SJSA1 (cell line): ENCODE measurements around the gene DNAJC18. TPM values are rescaled to one million over a fixed set of nuclear protein-coding genes. Genes with fewer than 3 reads are reported as not detected.
"Not testable (repeated sequence)": the region's sequence is repeated elsewhere in the genome, so short reads cannot be mapped to it uniquely, and the experiment has no call there.

Experiments
- DNase-seq, 2 experiments: peaks; one replicate each; pipeline ENCODE4 v3.0.0-alpha.2; 2015 to 2020; ENCODE audit warnings: low spot score in 2 of 2, low read depth in 1 of 2
- H3K27ac ChIP-seq: fragments of 250-450 bp; sonication (Bioruptor Pico); 2 replicates; pipeline ENCODE4 v1.5.1; 2020; ENCODE audit warnings: mild to moderate bottlenecking, moderate library complexity
- H3K27me3 ChIP-seq: fragments of 250-450 bp; sonication (Bioruptor Pico); replicated peaks from 2 replicates; pipeline ENCODE4 v1.5.1; 2020; ENCODE audit warnings: mild to moderate bottlenecking, moderate library complexity
- H3K36me3 ChIP-seq: fragments of 250-450 bp; sonication (Bioruptor Pico); 2 replicates; pipeline ENCODE4 v1.5.1; 2020; ENCODE audit warnings: mild to moderate bottlenecking
- H3K4me1 ChIP-seq: fragments of 250-450 bp; sonication (Bioruptor Pico); replicated peaks from 2 replicates; pipeline ENCODE4 v1.6.1; 2021; ENCODE audit warnings: mild to moderate bottlenecking
- H3K4me3 ChIP-seq: fragments of 250-450 bp; sonication (Bioruptor Pico); 2 replicates; pipeline ENCODE4 v1.5.1; 2020; ENCODE audit warnings: mild to moderate bottlenecking
- H3K9me3 ChIP-seq: fragments of 250-450 bp; sonication (Bioruptor Pico); replicated peaks from 2 replicates; pipeline ENCODE4 v1.5.1; 2020; ENCODE audit warnings: mild to moderate bottlenecking
- total RNA-seq: library from RNA; depleted of rRNA; stranded (reverse); fragments of >200 nt; shearing (Covaris generic); gene quantifications from 2 replicates; pipeline ENCODE4 v1.2.3, GENCODE V29; 2014

Gene DNAJC18
- total RNA-seq, 1 experiment from 2014 or later, result 12.1 TPM

GRCh38 chr5:139454568-139455290, 15.4 kb upstream of the DNAJC18 start:
- no peaks in the 10 kb centered on the region for H3K9me3 ChIP-seq
- no peak overlapping the region for H3K27ac ChIP-seq
- H3K4me3 ChIP-seq, result no peak overlapping the region
- peaks cover 11% of the 10 kb centered on the region for H3K4me1 ChIP-seq
- H3K36me3 ChIP-seq, result no peaks in the 10 kb centered on the region
- no peaks in the 10 kb centered on the region for H3K27me3 ChIP-seq
- DNase-seq, result no peak

- H3K9me3 ChIP-seq, result no peaks in the 10 kb centered on the region
- H3K27me3 ChIP-seq, result no peaks in the 10 kb centered on the region
- H3K4me1 ChIP-seq, result peaks cover 4% of the 10 kb centered on the region
- no peak for DNase-seq
- no peak overlapping the region for H3K27ac ChIP-seq
- no peak overlapping the region for H3K4me3 ChIP-seq
- H3K36me3 ChIP-seq, result no peaks in the 10 kb centered on the region
These were observed 14.6 kb upstream of the DNAJC18 start for GRCh38 chr5:139453683-139454567.

- Histone ChIP-seq H3K27me3 (no peaks in the 10 kb centered on the region), H3K27ac (no peak overlapping the region), H3K36me3 (no peaks in the 10 kb centered on the region), H3K4me3 (no peak overlapping the region), H3K4me1 (peaks cover 6% of the 10 kb centered on the region), H3K9me3 (no peaks in the 10 kb centered on the region)
- DNase-seq, result no peak
These were observed 12.7 kb upstream of the DNAJC18 start for GRCh38 chr5:139451878-139452660.

GRCh38 chr5:139451176-139451575, 11.9 kb upstream of the DNAJC18 start:
- Histone ChIP-seq H3K36me3 (no peaks in the 10 kb centered on the region), H3K4me3 (no peak overlapping the region), H3K27me3 (no peaks in the 10 kb centered on the region), H3K4me1 (peaks cover 7% of the 10 kb centered on the region), H3K9me3 (no peaks in the 10 kb centered on the region), H3K27ac (no peak overlapping the region)
- DNase-seq, result no peak

GRCh38 chr5:139446956-139447779, 7.8 kb upstream of the DNAJC18 start:
- Histone ChIP-seq H3K36me3 (no peaks in the 10 kb centered on the region), H3K27ac (no peak overlapping the region), H3K9me3 (no peaks in the 10 kb centered on the region), H3K27me3 (no peaks in the 10 kb centered on the region), H3K4me1 (peaks cover 25% of the 10 kb centered on the region), H3K4me3 (no peak overlapping the region)
- DNase-seq, result no peak

GRCh38 chr5:139445325-139446170, 6.2 kb upstream of the DNAJC18 start:
- no peaks in the 10 kb centered on the region for H3K9me3 ChIP-seq
- peaks cover 25% of the 10 kb centered on the region for H3K4me1 ChIP-seq
- H3K4me3 ChIP-seq, result no peak overlapping the region
- H3K27ac ChIP-seq, result no peak overlapping the region
- no peaks in the 10 kb centered on the region for H3K36me3 ChIP-seq
- H3K27me3 ChIP-seq, result no peaks in the 10 kb centered on the region
- DNase-seq, result no peak

- H3K4me1 ChIP-seq, result peaks cover 34% of the 10 kb centered on the region
- peak in 1 of 2 experiments; percentile 62 for DNase-seq
- H3K9me3 ChIP-seq, result no peaks in the 10 kb centered on the region
- H3K4me3 ChIP-seq, result no peak overlapping the region
- no peaks in the 10 kb centered on the region for H3K27me3 ChIP-seq
- H3K27ac ChIP-seq, result 0 out of 2 replicates have a peak overlapping the region, but pooled peaks have one; percentile 2
- H3K36me3 ChIP-seq, result no peaks in the 10 kb centered on the region
These were observed 4.6 kb upstream of the DNAJC18 start for GRCh38 chr5:139443831-139444453.

- H3K9me3 ChIP-seq, H3K27ac ChIP-seq, H3K27me3 ChIP-seq, DNase-seq, H3K4me3 ChIP-seq, H3K36me3 ChIP-seq: not testable (repeated sequence)
- H3K4me1 ChIP-seq, result peaks cover 29% of the 10 kb centered on the region
These were observed 1.1 kb upstream of the DNAJC18 start for GRCh38 chr5:139440416-139440815.

GRCh38 chr5:139438707-139439012, 665 bp downstream of the DNAJC18 start:
- Histone ChIP-seq H3K36me3 (no peaks in the 10 kb centered on the region; the same call in none of the 2 replicates), H3K9me3 (no peaks in the 10 kb centered on the region), H3K4me1 (peaks cover 17% of the 10 kb centered on the region), H3K4me3 (peak overlapping the region; percentile 77), H3K27ac (no peak overlapping the region), H3K27me3 (no peaks in the 10 kb centered on the region)
- DNase-seq, result no peak

- no peak overlapping the region for H3K27ac ChIP-seq
These were observed 3.6 kb downstream of the DNAJC18 start for GRCh38 chr5:139435676-139436075.

GRCh38 chr5:139431706-139432105, 7.6 kb downstream of the DNAJC18 start:
- Histone ChIP-seq H3K27me3 (no peaks in the 10 kb centered on the region), H3K9me3 (no peaks in the 10 kb centered on the region), H3K27ac (no peak overlapping the region), H3K4me1 (no peaks in the 10 kb centered on the region), H3K4me3 (no peak overlapping the region), H3K36me3 (peaks cover 3% of the 10 kb centered on the region)
- no peak for DNase-seq

More at GRCh38 chr5:139435676-139436075, 3.6 kb downstream of the DNAJC18 start:
- no peaks in the 10 kb centered on the region; the same call in none of the 2 replicates for H3K36me3 ChIP-seq
- no peak overlapping the region for H3K4me3 ChIP-seq
- H3K9me3 ChIP-seq, result no peaks in the 10 kb centered on the region
- H3K27me3 ChIP-seq, result no peaks in the 10 kb centered on the region
- DNase-seq, result no peak
- peaks cover 14% of the 10 kb centered on the region for H3K4me1 ChIP-seq

- Histone ChIP-seq H3K9me3 (no peaks in the 10 kb centered on the region), H3K36me3 (peaks cover 6% of the 10 kb centered on the region; the same call in 1 of the 2 replicates), H3K27me3 (no peaks in the 10 kb centered on the region), H3K27ac (no peak overlapping the region), H3K4me3 (no peak overlapping the region), H3K4me1 (no peaks in the 10 kb centered on the region)
- DNase-seq, result no peak
These were observed 9.3 kb downstream of the DNAJC18 start for GRCh38 chr5:139430015-139430414.
